Nephron (organoid): Measurements from ENCODE around the gene UAP1.
"Not testable (repeated sequence)": the region's sequence is repeated elsewhere in the genome, so short reads cannot be mapped to it uniquely, and the experiment has no call there.

ENCODE experiments used
- H3K27ac Mint-ChIP-seq, 3 experiments: 2 replicates each; pipeline ENCODE4 v1.8.0; 2020; ENCODE audit warnings: mixed read lengths in 3 of 3, mild to moderate bottlenecking in 2 of 3, moderate library complexity in 1 of 3
- H3K27me3 Mint-ChIP-seq: 2 replicates; pipeline ENCODE4 v1.8.0; 2021; ENCODE audit warnings: low read depth, mild to moderate bottlenecking, moderate library complexity, mixed read lengths
- H3K36me3 Mint-ChIP-seq: 2 replicates; pipeline ENCODE4 v1.8.0; 2020; ENCODE audit warnings: low read depth, mixed read lengths
- H3K4me1 Mint-ChIP-seq: 2 replicates; pipeline ENCODE4 v1.8.0; 2020; ENCODE audit warnings: mixed read lengths
- H3K4me3 Mint-ChIP-seq, 3 experiments: 2 replicates each; pipeline ENCODE4 v1.8.0; 2020; ENCODE audit warnings: mild to moderate bottlenecking in 3 of 3, mixed read lengths in 3 of 3, moderate library complexity in 2 of 3
- H3K9me3 Mint-ChIP-seq: 2 replicates; pipeline ENCODE4 v1.8.0; 2020; ENCODE audit warnings: mixed read lengths
- CTCF ChIP-seq, 3 experiments: fragments of 200-600 bp; sonication (generic); IDR thresholded peaks; one replicate each; pipeline ENCODE4 v1.5.0; 2021; ENCODE audit warnings: antibody characterized with exemption in 3 of 3; ENCODE audit not compliant: unreplicated experiment in 3 of 3

UAP1 gene

GRCh38 chr1:162568802-162569201, 7.3 kb downstream of the UAP1 start:
- Mint-ChIP-seq H3K36me3 (peaks cover 25% of the 10 kb centered on the region), H3K27ac (peak overlapping the region in 1 of 3 experiments; percentile 21), H3K9me3 (no peaks in the 10 kb centered on the region), H3K4me1 (peaks cover 19% of the 10 kb centered on the region), H3K4me3 (no peak overlapping the region), H3K27me3 (no peaks in the 10 kb centered on the region)
- no peak for TF ChIP-seq CTCF (IDR thresholded peaks at IDR 0.05; ENCODE audit: unreplicated experiment in 3 of 3)

- no peak overlapping the region for H3K4me3 Mint-ChIP-seq
- H3K36me3 Mint-ChIP-seq, result peaks cover 25% of the 10 kb centered on the region
- TF ChIP-seq CTCF (IDR thresholded peaks at IDR 0.05; ENCODE audit: unreplicated experiment in 3 of 3), result no peak
- H3K27ac Mint-ChIP-seq, result no peak overlapping the region
- H3K4me1 Mint-ChIP-seq, result peaks cover 5% of the 10 kb centered on the region
- H3K27me3 Mint-ChIP-seq, result no peaks in the 10 kb centered on the region
- H3K9me3 Mint-ChIP-seq, result no peaks in the 10 kb centered on the region
These were observed 9.2 kb downstream of the UAP1 start for GRCh38 chr1:162570718-162571117.

DNA sequence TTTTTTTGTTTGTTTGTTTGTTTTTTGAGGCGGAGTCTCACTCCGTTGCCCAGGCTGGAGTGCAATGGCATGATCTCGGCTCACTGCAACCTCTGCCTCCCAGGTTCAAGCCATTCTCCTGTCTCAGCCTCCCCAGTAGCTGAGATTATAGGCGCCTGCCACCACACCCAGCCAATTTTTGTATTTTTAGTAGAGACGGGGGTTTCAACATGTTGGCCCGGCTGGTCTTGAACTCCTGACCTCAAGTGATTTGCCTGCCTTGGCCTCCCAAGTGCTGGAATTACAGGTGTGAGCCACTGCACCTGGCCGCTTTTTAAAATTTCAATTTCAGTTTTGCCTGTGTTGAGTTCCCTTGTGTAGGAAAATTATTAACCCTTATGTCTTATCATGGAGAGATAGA, 9.6 kb downstream of the UAP1 start:
- H3K36me3 Mint-ChIP-seq, result peaks cover 28% of the 10 kb centered on the region
- H3K27me3 Mint-ChIP-seq, H3K4me3 Mint-ChIP-seq, H3K9me3 Mint-ChIP-seq, H3K4me1 Mint-ChIP-seq, H3K27ac Mint-ChIP-seq: not testable (repeated sequence)

DNA sequence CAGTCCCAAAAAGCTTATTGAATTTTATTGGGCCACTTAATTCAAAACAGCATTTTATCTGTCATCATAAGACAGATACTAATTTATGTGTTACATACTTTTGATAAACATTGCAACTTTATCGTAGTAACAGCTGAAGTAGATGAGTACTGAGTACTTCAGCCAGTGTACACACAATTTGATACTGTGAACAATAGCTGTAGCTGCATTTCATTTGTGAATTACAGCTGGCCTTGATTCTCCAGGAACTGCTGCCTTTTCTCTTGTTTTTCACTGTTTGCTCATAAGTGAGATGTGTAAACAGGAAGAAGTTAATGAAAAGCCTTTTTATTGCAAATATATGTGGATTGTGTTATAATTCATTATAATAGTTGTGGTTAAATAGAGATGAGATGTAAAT, 10.2 kb downstream of the UAP1 start:
- no peak overlapping the region for H3K27ac Mint-ChIP-seq
- no peak for TF ChIP-seq CTCF (IDR thresholded peaks at IDR 0.05; ENCODE audit: unreplicated experiment in 3 of 3)
- H3K4me3 Mint-ChIP-seq, result no peak overlapping the region
- H3K9me3 Mint-ChIP-seq, result no peaks in the 10 kb centered on the region
- peaks cover 5% of the 10 kb centered on the region for H3K4me1 Mint-ChIP-seq
- H3K36me3 Mint-ChIP-seq, result peaks cover 32% of the 10 kb centered on the region
- H3K27me3 Mint-ChIP-seq, result no peaks in the 10 kb centered on the region

- Mint-ChIP-seq H3K36me3 (peaks cover 31% of the 10 kb centered on the region), H3K27ac (no peak overlapping the region), H3K9me3 (no peaks in the 10 kb centered on the region), H3K27me3 (no peaks in the 10 kb centered on the region), H3K4me1 (peaks cover 5% of the 10 kb centered on the region), H3K4me3 (no peak overlapping the region)
- no peak for TF ChIP-seq CTCF (IDR thresholded peaks at IDR 0.05; ENCODE audit: unreplicated experiment in 3 of 3)
These were observed 11.6 kb downstream of the UAP1 start for GRCh38 chr1:162573136-162573535.

GRCh38 chr1:162578071-162578700, 16.7 kb downstream of the UAP1 start:
- Mint-ChIP-seq H3K4me3 (no peak overlapping the region), H3K4me1 (peaks cover 4% of the 10 kb centered on the region), H3K27ac (no peak overlapping the region), H3K27me3 (no peaks in the 10 kb centered on the region), H3K9me3 (no peaks in the 10 kb centered on the region), H3K36me3 (peaks cover 40% of the 10 kb centered on the region)
- TF ChIP-seq CTCF (IDR thresholded peaks at IDR 0.05; ENCODE audit: unreplicated experiment in 3 of 3), result no peak
